HuH-7 (cell line): ENCODE results near the gene RABEP2.
A peak's percentile ranks its signal among the peaks of the same experiment; 100 is the strongest.
"Not testable (repeated sequence)": the region's sequence is repeated elsewhere in the genome, so short reads cannot be mapped to it uniquely, and the experiment has no call there.

Source experiments
- DNase-seq: peaks from one replicate; pipeline ENCODE4 v3.0.0; 2011; ENCODE audit warnings: low spot score

RABEP2 gene

GRCh38 chr16:28879261-28879840 lies 45.7 kb downstream of the RABEP2 start:
- DNase-seq, result no peak

GRCh38 chr16:28878083-28878926 lies 46.7 kb downstream of the RABEP2 start, which contains the start of gene ATP2A1:
TSS of gene ATP2A1 (plus strand) at chr16:28878488. CDS start at chr16:28878672, 184 bp downstream.
- no peak for DNase-seq

GRCh38 chr16:28877655-28878000 lies 47.4 kb downstream of the RABEP2 start:
- DNase-seq, result no peak

- no peak for DNase-seq
These were observed 47.9 kb downstream of the RABEP2 start for GRCh38 chr16:28876973-28877654.

- DNase-seq, result no peak
These were observed 48.9 kb downstream of the RABEP2 start for GRCh38 chr16:28876019-28876659.

- no peak for DNase-seq
These were observed 49.7 kb downstream of the RABEP2 start for GRCh38 chr16:28875134-28876018.

- no peak for DNase-seq
These were observed 50.6 kb downstream of the RABEP2 start for GRCh38 chr16:28874406-28874805.

- peak; percentile 79 for DNase-seq
These were observed 51.4 kb downstream of the RABEP2 start for GRCh38 chr16:28873543-28874201.

GRCh38 chr16:28872952-28873351 lies 52.1 kb downstream of the RABEP2 start:
- DNase-seq, result no peak

GRCh38 chr16:28869201-28869600 lies 55.8 kb downstream of the RABEP2 start:
- DNase-seq, result no peak

- DNase-seq, result not testable (repeated sequence)
These were observed 57.4 kb downstream of the RABEP2 start for GRCh38 chr16:28867646-28868045.

- no peak for DNase-seq
These were observed 57.8 kb downstream of the RABEP2 start for GRCh38 chr16:28867241-28867640.

- DNase-seq, result no peak
These were observed 58.6 kb downstream of the RABEP2 start for GRCh38 chr16:28866454-28866804.

GRCh38 chr16:28865722-28866453 lies 59.1 kb downstream of the RABEP2 start:
- peak; percentile 55 for DNase-seq

GRCh38 chr16:28865001-28865688 lies 59.9 kb downstream of the RABEP2 start:
- DNase-seq, result peak; percentile 30

- DNase-seq, result peak; percentile 39
These were observed 60.9 kb downstream of the RABEP2 start for GRCh38 chr16:28863929-28864793.

- no peak for DNase-seq
These were observed 65.7 kb downstream of the RABEP2 start for GRCh38 chr16:28859326-28859725.

GRCh38 chr16:28858421-28858820 lies 66.6 kb downstream of the RABEP2 start:
- no peak for DNase-seq
